Stomach (tissue), 9 donors: ENCODE results near the gene ATP7B. TPM values are rescaled to one million over a fixed set of nuclear protein-coding genes. Genes with fewer than 3 reads are reported as not detected.

Source experiments
- DNase-seq, 2 donors: peaks; one replicate each; pipeline versions ENCODE4 v3.0.0 to v3.0.0-alpha.2; 2013 to 2019
- H3K27ac ChIP-seq, 5 donors: fragments of 200-600 bp in 4 of 5; sonication (generic) in 4 of 5; one replicate each; pipeline ENCODE4 v1.5.1; 2013 to 2019; ENCODE audit warnings: mild to moderate bottlenecking in 1 of 5, moderate library complexity in 1 of 5
- H3K27me3 ChIP-seq, 3 donors: fragments of 200-600 bp; sonication (generic); one replicate each; pipeline ENCODE4 v1.5.1; 2017 to 2019; ENCODE audit warnings: mixed run types in 1 of 3
- H3K36me3 ChIP-seq, 4 donors: fragments of 200-600 bp; sonication (generic); 1 replicate in 3 of 4; 2 replicates in 1 of 4; pipeline ENCODE4 v1.5.1; 2016 to 2019
- H3K4me1 ChIP-seq, 4 donors: fragments of 200-600 bp; sonication (generic); one replicate each; pipeline ENCODE4 v1.5.1; 2016 to 2019
- H3K4me3 ChIP-seq, 4 donors: fragments of 200-600 bp; sonication (generic) in 3 of 4; one replicate each; pipeline ENCODE4 v1.5.1; 2016 to 2019; ENCODE audit warnings: mild to moderate bottlenecking in 1 of 4
- H3K9me3 ChIP-seq, 4 donors: fragments of 200-600 bp; sonication (generic); one replicate each; pipeline ENCODE4 v1.5.1; 2016 to 2019
- CTCF ChIP-seq, 7 experiments: fragments of 450-650 bp in 4 of 7; fragments of 200-600 bp in 3 of 7; sonication (generic) in 3 of 7; IDR thresholded peaks; one replicate each; pipeline ENCODE4 v1.5.1; 2016 to 2019; ENCODE audit warnings: antibody characterized with exemption in 7 of 7, control low read depth in 2 of 7, mild to moderate bottlenecking in 1 of 7
- EP300 ChIP-seq: sonication (generic); formaldehyde crosslinking; IDR thresholded peaks from one replicate; pipeline ENCODE4 v1.6.1; 2017; ENCODE audit warnings: antibody characterized with exemption
- POLR2A ChIP-seq, 4 donors: fragments of 450-650 bp; IDR thresholded peaks; one replicate each; pipeline ENCODE4 v1.6.1; 2016; ENCODE audit warnings: antibody characterized with exemption in 4 of 4, control low read depth in 2 of 4, mild to moderate bottlenecking in 1 of 4, moderate library complexity in 1 of 4
- POLR2AphosphoS5 ChIP-seq, 3 donors: sonication (generic); formaldehyde crosslinking; IDR thresholded peaks; one replicate each; pipeline ENCODE4 v1.6.1; 2016; ENCODE audit warnings: antibody characterized with exemption in 3 of 3
- WGBS, 5 donors: extraction: QIAGEN DNeasy Blood & Tissue Kit in 3 of 5; methylation state at CpG; one replicate each; pipeline versions ENCODE4 v1.1.5 to v1.1.7; 2013 to 2018; 5-methylcytosine and 5-hydroxymethylcytosine counted together
- intact Hi-C: fragments of 100-400 bp; cut with DNase I; formaldehyde crosslinking; loops from one replicate; pipeline ENCODE4 v1.15.1; 2023; ENCODE audit warnings: low total_unique reads
- polyA plus RNA-seq, 3 donors: library from polyadenylated mRNA; stranded (reverse); fragments of 200-250 nt; gene quantifications; one replicate each; pipeline ENCODE4 v1.2.3, GENCODE V29; 2013
- total RNA-seq, 5 donors: library from RNA; depleted of rRNA; stranded (reverse); fragments of >200 nt; gene quantifications; one replicate each; pipeline versions ENCODE4 v1.1.0 to v1.2.3, GENCODE V29; 2014 to 2016
- donor health status: healthy with polysubstance abuse.
- donor health status: Bipolar disorder and iron deficiency.
- donor health status: healthy.

The ATP7B gene
- total and polyA plus RNA-seq, 8 donors: 0.62 to 21.0 (median 4.6) TPM

GRCh38 chr13:51929699-51930098 lies 81.6 kb downstream of the ATP7B start:
- no peak for DNase-seq

GRCh38 chr13:51928231-51928630 lies 83.0 kb downstream of the ATP7B start:
- peaks cover 0 to 18% (median 16%) of the 10 kb centered on the region in 4 donors for H3K36me3 ChIP-seq
- no peak for DNase-seq
- H3K4me1 ChIP-seq: no peaks in the 10 kb centered on the region
- H3K9me3 ChIP-seq: no peaks in the 10 kb centered on the region
- no peak for TF ChIP-seq POLR2A (IDR thresholded peaks at IDR 0.05)
- no peak for TF ChIP-seq POLR2AphosphoS5 (IDR thresholded peaks at IDR 0.05)
- no peak for TF ChIP-seq CTCF (IDR thresholded peaks at IDR 0.05)
- TF ChIP-seq EP300: no peak
- no peak overlapping the region for H3K27ac ChIP-seq
- 89 to 93% (median 92%) methylated on average over 9 of the region's 9 CpGs for WGBS, 5 donors
- H3K4me3 ChIP-seq: no peak overlapping the region
- intact Hi-C loops: no loop called here
- H3K27me3 ChIP-seq: no peaks in the 10 kb centered on the region

More at GRCh38 chr13:51929699-51930098, 81.6 kb downstream of the ATP7B start:
- Histone ChIP-seq H3K27ac (no peak overlapping the region), H3K27me3 (no peaks in the 10 kb centered on the region), H3K36me3 (peaks cover 0 to 31% (median 30%) of the 10 kb centered on the region in 4 donors), H3K4me3 (no peak overlapping the region), H3K9me3 (no peaks in the 10 kb centered on the region), H3K4me1 (no peaks in the 10 kb centered on the region)
- TF ChIP-seq CTCF (IDR thresholded peaks at IDR 0.05) (no peak), POLR2A (IDR thresholded peaks at IDR 0.05) (no peak), EP300 (no peak), POLR2AphosphoS5 (IDR thresholded peaks at IDR 0.05) (no peak)
- 84 to 93% (median 91%) methylated on average over 5 of the region's 5 CpGs for WGBS, 5 donors
- intact Hi-C loops: loop anchor here (10.0 kb wide), 1 partner anchor 195 kb away; the partner anchor contains the start of gene NEK5

GRCh38 chr13:51927129-51927528 lies 84.1 kb downstream of the ATP7B start:
- peaks cover 0 to 18% (median 11%) of the 10 kb centered on the region in 4 donors for H3K36me3 ChIP-seq
- intact Hi-C loops: no loop called here

GRCh38 chr13:51926528-51926885 lies 84.7 kb downstream of the ATP7B start:
- H3K9me3 ChIP-seq: no peaks in the 10 kb centered on the region
- no peak overlapping the region for H3K4me3 ChIP-seq
- intact Hi-C loops: no loop called here
- peaks cover 0 to 12% (median 6%) of the 10 kb centered on the region in 4 donors for H3K36me3 ChIP-seq
- DNase-seq: no peak
- no peaks in the 10 kb centered on the region for H3K27me3 ChIP-seq
- no peak overlapping the region for H3K27ac ChIP-seq
- TF ChIP-seq EP300: no peak
- TF ChIP-seq POLR2AphosphoS5 (IDR thresholded peaks at IDR 0.05): no peak
- TF ChIP-seq POLR2A (IDR thresholded peaks at IDR 0.05): no peak
- WGBS, 5 donors: 88 to 98% (median 94%) methylated on average over 6 of the region's 6 CpGs
- H3K4me1 ChIP-seq: no peaks in the 10 kb centered on the region

More at GRCh38 chr13:51927129-51927528, 84.1 kb downstream of the ATP7B start:
- Histone ChIP-seq H3K4me1 (no peaks in the 10 kb centered on the region), H3K4me3 (no peak overlapping the region), H3K9me3 (no peaks in the 10 kb centered on the region), H3K27ac (no peak overlapping the region), H3K27me3 (no peaks in the 10 kb centered on the region)
- DNase-seq: no peak
- WGBS, 5 donors: 76 to 89% (median 84%) methylated on average over 7 of the region's 7 CpGs
- no peak for TF ChIP-seq EP300
- TF ChIP-seq POLR2AphosphoS5 (IDR thresholded peaks at IDR 0.05): no peak
- TF ChIP-seq POLR2A (IDR thresholded peaks at IDR 0.05): no peak
- TF ChIP-seq CTCF (IDR thresholded peaks at IDR 0.05): no peak

GRCh38 chr13:51925865-51926527 lies 85.3 kb downstream of the ATP7B start:
- Histone ChIP-seq H3K4me3 (no peak overlapping the region), H3K27ac (no peak overlapping the region), H3K36me3 (peaks cover 0 to 11% (median 5%) of the 10 kb centered on the region in 4 donors), H3K9me3 (no peaks in the 10 kb centered on the region), H3K4me1 (no peaks in the 10 kb centered on the region), H3K27me3 (no peaks in the 10 kb centered on the region)
- intact Hi-C loops: no loop called here
- WGBS, 5 donors: 65 to 91% (median 81%) methylated on average over 4 to 5 of the region's 5 CpGs
- TF ChIP-seq CTCF (IDR thresholded peaks at IDR 0.05): no peak
- TF ChIP-seq POLR2A (IDR thresholded peaks at IDR 0.05): peak in 1 of 4 donors; percentile 15
- no peak for DNase-seq
